HEK293T (cell line): ENCODE measurements around the gene SH3RF3.

Experiments used
- BHLHE40 ChIP-seq: fragments of 450-650 bp; IDR thresholded peaks from 2 replicates; pipeline ENCODE4 v1.6.1; 2016; ENCODE audit warnings: mild to moderate bottlenecking, moderate library complexity, borderline replicate concordance
- ELF4 ChIP-seq: fragments of 450-650 bp; IDR thresholded peaks from 2 replicates; pipeline ENCODE4 v1.6.1; 2017; ENCODE audit warnings: antibody characterized with exemption
- FOXA1 ChIP-seq: fragments of 450-650 bp; IDR thresholded peaks from 2 replicates; pipeline ENCODE4 v1.6.1; 2016; ENCODE audit warnings: mild to moderate bottlenecking
- FOXM1 ChIP-seq: fragments of 450-650 bp; IDR thresholded peaks from 2 replicates; pipeline ENCODE4 v1.6.1; 2017; ENCODE audit warnings: mild to moderate bottlenecking, borderline replicate concordance
- HDGF ChIP-seq: fragments of 450-650 bp; IDR thresholded peaks from 2 replicates; pipeline ENCODE4 v1.6.1; 2017; ENCODE audit warnings: antibody characterized with exemption, borderline replicate concordance
- L3MBTL2 ChIP-seq: fragments of 450-650 bp; conservative IDR thresholded peaks from 2 replicates; pipeline ENCODE4 v1.6.1; 2016; ENCODE audit warnings: mild to moderate bottlenecking
- NFRKB ChIP-seq: fragments of 450-650 bp; IDR thresholded peaks from 2 replicates; pipeline ENCODE4 v1.6.1; 2016; ENCODE audit warnings: mild to moderate bottlenecking, moderate library complexity
- SP1 ChIP-seq: fragments of 450-650 bp; IDR thresholded peaks from 2 replicates; pipeline ENCODE4 v1.6.1; 2017
- SUZ12 ChIP-seq: fragments of 450-650 bp; IDR thresholded peaks from 2 replicates; pipeline ENCODE4 v1.6.1; 2016; ENCODE audit warnings: mild to moderate bottlenecking
- TARDBP ChIP-seq: fragments of 450-650 bp; IDR thresholded peaks from 2 replicates; pipeline ENCODE4 v1.6.1; 2016
- ZNF384 ChIP-seq: fragments of 450-650 bp; IDR thresholded peaks from 2 replicates; pipeline ENCODE4 v1.6.1; 2016

DNA sequence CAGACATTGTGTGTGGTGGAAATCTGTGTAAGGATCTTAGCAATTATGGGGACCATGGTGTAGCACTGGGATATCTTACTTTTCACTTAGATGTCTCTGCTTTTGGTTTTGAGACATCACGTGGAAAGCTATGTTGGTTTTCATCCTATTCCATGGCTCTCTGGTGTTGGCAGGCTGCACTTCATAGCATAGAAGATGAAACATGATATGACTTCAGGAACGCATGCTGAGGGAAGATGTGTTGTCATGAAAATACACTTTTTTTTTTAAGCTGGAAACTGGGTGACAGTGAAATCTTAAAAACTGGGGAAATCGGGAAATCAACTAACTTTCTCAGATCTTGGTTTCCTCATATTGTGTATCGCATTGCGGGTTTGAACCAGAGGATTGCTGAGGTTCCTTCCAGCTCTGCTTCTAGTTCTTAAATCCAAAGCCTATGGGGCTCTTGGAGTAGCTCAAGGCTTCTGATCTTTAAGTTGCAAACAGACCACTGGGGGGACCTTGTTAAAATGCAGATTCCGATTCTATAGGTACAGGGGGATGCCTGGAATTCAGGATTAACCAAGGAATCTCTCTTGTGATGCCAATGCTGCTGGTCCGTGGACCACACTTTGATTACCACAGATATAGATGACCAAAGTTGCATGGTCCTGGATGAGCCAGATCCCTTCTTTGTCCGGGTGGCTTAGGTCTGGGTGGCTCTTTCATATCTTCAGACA is 160.7 kb downstream of the SH3RF3 start:
- TF ChIP-seq ZNF384, result no peak
- TF ChIP-seq ELF4, result no peak
- TF ChIP-seq BHLHE40, result no peak
- TF ChIP-seq L3MBTL2, result no peak
- no peak for TF ChIP-seq FOXA1
- TF ChIP-seq TARDBP, result no peak
- TF ChIP-seq SP1, result no peak
- TF ChIP-seq NFRKB, result no peak
- no peak for TF ChIP-seq FOXM1
- no peak for TF ChIP-seq SUZ12
- no peak for TF ChIP-seq HDGF
